Keratinocyte (primary cell): ENCODE measurements around the gene ZBTB45. TPM values are rescaled to one million over a fixed set of nuclear protein-coding genes. Genes with fewer than 3 reads are reported as not detected.
A peak's percentile ranks its signal among the peaks of the same experiment; 100 is the strongest.

Experiments
- DNase-seq: peaks from one replicate; pipeline ENCODE4 v3.0.0-alpha.2; 2011; ENCODE audit warnings: low read depth, missing footprints, low spot score
- FAIRE-seq: peaks from 2 replicates; lab custom pipeline; 2011; peaks lifted over from hg19 to GRCh38; lab: Jason Lieb, UNC
- H2AFZ ChIP-seq: 2 replicates; pipeline ENCODE4 v1.6.0; 2012; ENCODE audit warnings: low read length, control low read depth, inconsistent platforms; ENCODE audit not compliant: control insufficient read depth
- H3K27ac ChIP-seq: 2 replicates; pipeline ENCODE4 v1.5.1; 2011; ENCODE audit warnings: low read length; ENCODE audit not compliant: control insufficient read depth, insufficient read depth
- H3K27me3 ChIP-seq: 3 replicates; pipeline ENCODE4 v1.6.0; 2011; ENCODE audit warnings: low read length; ENCODE audit not compliant: control insufficient read depth, insufficient read depth; ENCODE audit errors: extremely low read depth
- H3K36me3 ChIP-seq, 2 experiments: 2 replicates in 1 of 2; 3 replicates in 1 of 2; pipeline ENCODE4 v1.5.1; 2011; ENCODE audit warnings: low read length in 2 of 2, mild to moderate bottlenecking in 1 of 2; ENCODE audit not compliant: control insufficient read depth in 2 of 2, insufficient read depth in 2 of 2; ENCODE audit errors: extremely low read depth in 1 of 2
- H3K4me1 ChIP-seq: 3 replicates; pipeline ENCODE4 v1.5.1; 2011; ENCODE audit warnings: low read length; ENCODE audit not compliant: control insufficient read depth, insufficient read depth; ENCODE audit errors: extremely low read depth
- H3K4me2 ChIP-seq: 3 replicates; pipeline ENCODE4 v1.6.0; 2011; ENCODE audit warnings: low read depth, low read length; ENCODE audit not compliant: control insufficient read depth, insufficient read depth; ENCODE audit errors: extremely low read depth
- H3K4me3 ChIP-seq, 3 experiments: fragments of 200-600 bp in 1 of 3; sonication (generic) in 1 of 3; 2 replicates in 2 of 3; 3 replicates in 1 of 3; pipeline ENCODE4 v1.5.1; 2011 to 2016; ENCODE audit warnings: low read length in 3 of 3, mild to moderate bottlenecking in 3 of 3, control low read depth in 2 of 3, inconsistent platforms in 1 of 3, low read depth in 1 of 3, mixed read lengths in 1 of 3, mixed run types in 1 of 3, moderate library complexity in 1 of 3; ENCODE audit not compliant: control insufficient read depth in 2 of 3, insufficient read depth in 2 of 3; ENCODE audit errors: extremely low read depth in 1 of 3
- H3K79me2 ChIP-seq: 2 replicates; pipeline ENCODE4 v1.6.0; 2012; ENCODE audit warnings: low read length; ENCODE audit not compliant: control insufficient read depth, insufficient read depth
- H3K9ac ChIP-seq: 3 replicates; pipeline ENCODE4 v1.6.0; 2011; ENCODE audit warnings: low read length; ENCODE audit not compliant: control insufficient read depth, insufficient read depth; ENCODE audit errors: extremely low read depth
- H3K9me1 ChIP-seq: 3 replicates; pipeline ENCODE4 v1.6.0; 2011; ENCODE audit warnings: low read length; ENCODE audit not compliant: control insufficient read depth, insufficient read depth; ENCODE audit errors: extremely low read depth
- H3K9me3 ChIP-seq: 2 replicates; pipeline ENCODE4 v1.5.1; 2012; ENCODE audit warnings: low read depth, low read length; ENCODE audit not compliant: control insufficient read depth
- H4K20me1 ChIP-seq: 3 replicates; pipeline ENCODE4 v1.6.0; 2011; ENCODE audit warnings: low read length; ENCODE audit not compliant: control insufficient read depth, insufficient read depth; ENCODE audit errors: extremely low read depth
- CTCF ChIP-seq, 3 experiments: IDR thresholded peaks in 1 of 3; conservative IDR thresholded peaks in 1 of 3; optimal IDR thresholded peaks in 1 of 3; 2 replicates in 2 of 3; 3 replicates in 1 of 3; pipeline versions ENCODE3 to v1.5.1; 2011; ENCODE audit warnings: low read length in 3 of 3, mild to moderate bottlenecking in 3 of 3, moderate library complexity in 2 of 3, control low read depth in 1 of 3, inconsistent platforms in 1 of 3; ENCODE audit not compliant: insufficient read depth in 2 of 3; ENCODE audit errors: extremely low read depth in 1 of 3
- EZH2 ChIP-seq: IDR thresholded peaks from one replicate; pipeline ENCODE4 v1.6.1; 2012; ENCODE audit warnings: inconsistent platforms, mild to moderate bottlenecking, low read length, moderate library complexity
- dilution Hi-C: fragments of 300-500 bp; cut with MboI; formaldehyde crosslinking; loops from one replicate; pipeline ENCODE4 v1.7.0; 2020; ENCODE audit warnings: low sequenced_read_pairs; ENCODE audit not compliant: extremely low pct_ligation_motif_present
- polyA plus RNA-seq, 5 experiments: library from polyadenylated mRNA; depleted of rRNA in 3 of 5; stranded (reverse) in 3 of 5; stranded (forward) in 1 of 5; unstranded in 1 of 5; fragments of >200 nt; gene quantifications; 1 replicate in 1 of 5; 2 replicates in 3 of 5; 3 replicates in 1 of 5; pipeline versions ENCODE4 v1.2.1 to v1.2.3, GENCODE V29; 2011 to 2012; ENCODE audit warnings: missing spikeins in 2 of 5, low read depth in 1 of 5, low replicate concordance in 1 of 5

ZBTB45 gene
- polyA plus RNA-seq, 1 donor (not counting 4 experiments of a cell fraction or from before 2014, with no cell fraction given), result 3.1 TPM

- no peaks in the 10 kb centered on the region for H3K9me3 ChIP-seq
- H3K4me3 ChIP-seq, result peak overlapping the region; percentile 62 to 83 (median 68)
- peaks cover 15% of the 10 kb centered on the region for H3K4me1 ChIP-seq
- no peak for TF ChIP-seq EZH2
- no peak for TF ChIP-seq CTCF (optimal IDR thresholded peaks at IDR 0.05 in 1 of 3, IDR thresholded peaks at IDR 0.05 in 1 of 3, conservative IDR thresholded peaks at IDR 0.05 in 1 of 3; ENCODE audit: extremely low read depth in 1 of 3, insufficient read depth in 2 of 3, low read length in 3 of 3)
- no peaks in the 10 kb centered on the region for H3K9me1 ChIP-seq
- peak overlapping the region; percentile 91 for H3K4me2 ChIP-seq
- no peaks in the 10 kb centered on the region for H3K27me3 ChIP-seq
- peaks cover 7 to 12% of the 10 kb centered on the region in 2 experiments for H3K36me3 ChIP-seq
- dilution Hi-C loops, result no loop called here
- FAIRE-seq, result no peak
- no peaks in the 10 kb centered on the region for H4K20me1 ChIP-seq
- H3K27ac ChIP-seq, result peak overlapping the region; percentile 63
- no peak for DNase-seq
- no peak overlapping the region for H2AFZ ChIP-seq
- H3K79me2 ChIP-seq, result no peaks in the 10 kb centered on the region
- H3K9ac ChIP-seq, result peak overlapping the region; percentile 80
Observed at GRCh38 chr19:58474997-58475713, 44.5 kb downstream of the ZBTB45 start.

GRCh38 chr19:58474291-58474996 lies 45.2 kb downstream of the ZBTB45 start:
- Histone ChIP-seq H3K9me3 (no peaks in the 10 kb centered on the region), H3K4me3 (no peak overlapping the region), H2AFZ (no peak overlapping the region), H3K36me3 (peaks cover 7 to 11% of the 10 kb centered on the region in 2 experiments), H3K4me2 (peak overlapping the region; percentile 91), H3K9me1 (no peaks in the 10 kb centered on the region), H3K27me3 (no peaks in the 10 kb centered on the region), H4K20me1 (no peaks in the 10 kb centered on the region), H3K9ac (no peak overlapping the region), H3K27ac (no peak overlapping the region), H3K4me1 (peaks cover 15% of the 10 kb centered on the region), H3K79me2 (peaks cover 2% of the 10 kb centered on the region)
- dilution Hi-C loops, result no loop called here
- TF ChIP-seq CTCF (optimal IDR thresholded peaks at IDR 0.05 in 1 of 3, IDR thresholded peaks at IDR 0.05 in 1 of 3, conservative IDR thresholded peaks at IDR 0.05 in 1 of 3; ENCODE audit: extremely low read depth in 1 of 3, insufficient read depth in 2 of 3, low read length in 3 of 3), result no peak
- TF ChIP-seq EZH2, result no peak
- FAIRE-seq, result no peak
- DNase-seq, result no peak
